Activated CD4-positive, alpha-beta T cell treated with anti-CD3 and anti-CD28 coated beads, Interleukin-2, amount 50 U/mL, for 48 hours (primary cell): ENCODE measurements around the gene MLLT10.

Experiments
- DNase-seq, 2 experiments: peaks; one replicate each; pipeline ENCODE4 v3.0.0-alpha.2; 2020

MLLT10 gene

DNA sequence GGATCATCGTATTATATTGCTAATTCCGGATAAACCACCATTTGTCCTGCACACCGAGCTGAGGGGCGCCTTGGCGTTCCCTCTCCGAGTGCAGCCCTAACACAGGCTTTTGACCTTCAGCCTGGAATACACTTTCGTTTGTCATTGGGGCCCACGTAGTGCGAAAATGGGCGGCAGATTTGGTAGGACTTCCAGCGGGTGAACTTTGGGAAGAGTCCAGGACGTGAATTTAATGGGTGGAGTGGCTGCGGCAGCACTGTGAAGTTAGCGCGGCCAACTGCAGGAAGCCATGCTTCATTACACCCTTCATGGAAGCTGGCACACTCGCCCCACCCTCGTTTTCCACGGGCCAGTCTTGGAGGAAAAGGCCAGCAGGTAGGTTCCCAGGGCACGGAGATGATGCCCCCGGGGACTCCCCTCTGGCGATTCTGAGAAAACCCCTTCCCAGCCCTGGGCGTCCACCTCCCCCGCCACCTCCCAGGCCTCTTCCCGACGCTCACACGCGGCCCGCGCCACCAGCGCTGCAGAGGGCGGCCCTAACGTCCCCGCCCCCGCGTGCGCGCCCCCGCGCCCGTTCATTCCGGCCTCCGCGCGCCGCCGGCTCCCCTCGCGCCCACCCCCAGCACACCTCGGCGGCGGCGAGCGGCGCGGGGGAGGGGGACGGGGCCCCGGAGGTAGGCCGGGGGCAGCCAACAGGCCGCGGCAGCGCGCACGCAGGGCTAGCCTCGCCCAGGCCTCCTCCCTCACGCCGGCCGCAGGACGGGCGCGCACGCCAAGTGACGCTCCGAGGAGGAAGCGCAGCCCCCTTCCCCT is at the start of gene MLLT10:
MLLT10 (plus strand) TSS at position 766 of the 813 bp plus-strand sequence. CDS start 413 bp downstream, outside the sequence.
- DNase-seq: peak; percentile 85 to 88

DNA sequence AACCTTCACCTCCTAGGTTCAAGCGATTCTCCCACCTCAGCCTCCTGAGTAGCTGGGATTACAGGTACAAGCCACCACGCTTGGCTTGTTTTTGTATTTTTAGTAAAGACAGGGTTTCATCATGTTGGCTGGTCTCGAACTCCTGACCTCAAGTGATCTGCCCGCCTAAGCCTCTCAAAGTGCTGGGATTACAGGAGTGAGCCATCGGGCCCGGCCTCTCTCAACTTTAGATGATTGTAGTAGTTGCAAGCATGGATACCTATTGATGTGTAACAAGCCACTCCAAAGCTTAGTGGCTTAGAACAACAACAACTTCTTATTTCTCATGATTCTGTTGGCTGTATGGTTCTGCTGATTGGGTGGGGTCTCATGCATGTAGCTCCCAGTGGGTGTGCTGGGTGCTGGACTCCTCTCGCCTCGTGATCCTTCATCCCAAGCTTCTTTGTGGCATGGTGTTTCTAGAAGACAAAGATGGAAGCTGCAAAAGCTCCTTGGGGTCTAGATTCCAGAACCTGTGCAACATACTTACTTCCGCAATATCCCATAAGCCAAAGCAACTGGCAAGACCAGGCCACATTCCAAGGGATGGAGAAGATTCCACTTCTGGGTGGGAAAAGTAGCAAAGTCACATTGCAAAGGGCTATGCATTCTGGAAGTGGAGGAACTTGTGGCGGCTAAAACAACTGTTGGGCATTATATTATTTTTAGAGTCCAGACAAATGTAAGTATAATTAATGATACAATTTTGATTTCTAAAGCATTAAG is 46.4 kb upstream of the MLLT10 start:
- no peak for DNase-seq

GRCh38 chr10:21488246-21488956 is 45.6 kb upstream of the MLLT10 start:
- no peak for DNase-seq

GRCh38 chr10:21488957-21489446 is 45.0 kb upstream of the MLLT10 start:
- DNase-seq: no peak

DNA sequence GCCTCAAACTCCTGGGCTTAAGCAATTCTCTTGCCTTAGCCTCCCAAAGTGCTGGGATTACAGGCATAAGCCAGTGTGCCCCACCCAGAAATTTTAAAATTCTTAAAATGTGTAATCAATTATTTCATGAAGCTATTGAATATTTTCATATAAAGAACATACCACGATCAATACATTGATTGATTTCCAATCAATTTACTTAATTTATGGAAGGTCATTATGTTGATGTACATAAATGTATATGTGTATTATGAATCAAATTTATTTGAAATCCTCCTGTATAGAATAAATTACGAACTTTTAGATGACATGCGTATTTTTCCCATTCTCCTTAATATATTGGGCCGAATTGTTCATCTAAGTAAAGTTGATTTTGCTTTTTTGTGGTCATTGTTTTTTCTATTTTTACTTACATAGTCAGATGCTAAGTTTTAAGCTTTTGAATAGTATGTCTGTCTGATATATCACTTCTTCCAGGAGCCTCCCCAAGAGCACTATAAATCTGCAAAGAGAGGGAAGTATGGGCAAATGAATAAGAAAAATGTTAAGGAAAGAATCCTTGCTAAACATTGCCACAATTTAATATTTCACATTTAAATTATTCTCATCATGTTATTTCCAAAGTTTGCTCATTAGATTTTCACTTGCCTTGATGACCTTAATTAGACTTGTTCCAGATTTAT is 43.9 kb upstream of the MLLT10 start:
- DNase-seq: no peak

- DNase-seq: no peak
These were observed 43.3 kb upstream of the MLLT10 start for GRCh38 chr10:21490711-21491105.

- no peak for DNase-seq
These were observed 41.6 kb upstream of the MLLT10 start for GRCh38 chr10:21492421-21492820.

GRCh38 chr10:21493784-21494183 is 40.2 kb upstream of the MLLT10 start:
- no peak for DNase-seq

- peak in 1 of 2 experiments; percentile 31 for DNase-seq
These were observed 39.6 kb upstream of the MLLT10 start for GRCh38 chr10:21494191-21495001.

DNA sequence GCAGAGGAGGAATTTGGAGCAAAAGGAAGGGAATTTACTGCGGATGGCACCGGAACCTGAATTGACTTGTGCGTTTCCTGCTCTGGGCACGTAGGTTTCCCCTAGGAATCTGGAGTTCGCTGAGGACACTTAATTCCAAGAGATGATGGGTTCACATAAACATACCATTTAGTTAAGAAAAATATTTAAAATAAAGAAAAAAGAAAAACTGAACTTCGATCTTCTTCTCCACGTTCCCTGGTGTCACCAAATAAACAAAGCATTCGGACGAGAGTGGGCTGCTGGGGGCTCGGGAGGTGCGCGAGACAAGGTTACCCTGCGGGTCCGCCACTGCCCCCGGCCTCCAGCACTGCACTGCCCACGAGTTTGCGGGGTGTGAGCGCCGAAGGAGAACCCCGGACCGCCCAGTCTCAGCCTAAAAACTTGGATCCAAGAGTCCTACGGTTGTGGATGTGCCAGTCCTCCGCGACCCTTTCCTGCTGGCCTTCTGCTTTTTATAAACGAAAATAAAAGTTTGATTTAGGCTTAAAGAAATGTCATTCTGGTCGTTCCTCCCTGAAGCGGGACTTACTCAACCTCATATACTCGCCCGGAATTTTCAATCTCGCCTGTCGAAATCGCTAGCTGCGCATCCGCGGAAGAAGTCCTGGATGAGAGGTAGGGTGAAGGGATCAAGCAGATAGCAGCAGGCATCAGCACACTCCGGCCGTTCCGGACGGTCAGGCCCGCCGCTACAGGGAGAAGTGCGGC is 38.9 kb upstream of the MLLT10 start:
- no peak for DNase-seq

- DNase-seq: peak; percentile 86 to 89
These were observed 38.2 kb upstream of the MLLT10 start for GRCh38 chr10:21495752-21496342.

- DNase-seq: peak; percentile 59 to 62
These were observed 37.5 kb upstream of the MLLT10 start for GRCh38 chr10:21496343-21497176.

GRCh38 chr10:21497177-21497807 is 36.7 kb upstream of the MLLT10 start:
- peak; percentile 43 to 56 for DNase-seq

- no peak for DNase-seq
These were observed 35.7 kb upstream of the MLLT10 start for GRCh38 chr10:21498377-21498776.

DNA sequence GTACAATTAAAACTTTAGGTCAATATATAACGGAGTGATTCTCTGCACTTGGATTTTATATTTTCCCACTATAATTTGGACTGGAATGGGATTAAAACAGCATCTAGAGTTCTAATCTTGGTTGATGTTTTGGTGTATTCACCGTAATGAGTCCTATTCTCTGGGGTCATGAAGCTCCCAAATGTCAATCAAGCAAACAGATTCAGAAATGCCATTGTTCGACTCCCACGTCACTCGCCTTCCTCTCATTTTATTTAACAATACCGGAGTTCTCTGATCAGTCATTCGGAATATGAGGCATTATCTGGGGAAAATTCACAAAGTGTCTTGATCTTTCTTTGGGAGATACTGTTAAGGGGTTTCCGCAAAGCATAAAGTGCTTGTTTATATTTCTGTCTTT is 35.0 kb upstream of the MLLT10 start:
- DNase-seq: no peak

DNA sequence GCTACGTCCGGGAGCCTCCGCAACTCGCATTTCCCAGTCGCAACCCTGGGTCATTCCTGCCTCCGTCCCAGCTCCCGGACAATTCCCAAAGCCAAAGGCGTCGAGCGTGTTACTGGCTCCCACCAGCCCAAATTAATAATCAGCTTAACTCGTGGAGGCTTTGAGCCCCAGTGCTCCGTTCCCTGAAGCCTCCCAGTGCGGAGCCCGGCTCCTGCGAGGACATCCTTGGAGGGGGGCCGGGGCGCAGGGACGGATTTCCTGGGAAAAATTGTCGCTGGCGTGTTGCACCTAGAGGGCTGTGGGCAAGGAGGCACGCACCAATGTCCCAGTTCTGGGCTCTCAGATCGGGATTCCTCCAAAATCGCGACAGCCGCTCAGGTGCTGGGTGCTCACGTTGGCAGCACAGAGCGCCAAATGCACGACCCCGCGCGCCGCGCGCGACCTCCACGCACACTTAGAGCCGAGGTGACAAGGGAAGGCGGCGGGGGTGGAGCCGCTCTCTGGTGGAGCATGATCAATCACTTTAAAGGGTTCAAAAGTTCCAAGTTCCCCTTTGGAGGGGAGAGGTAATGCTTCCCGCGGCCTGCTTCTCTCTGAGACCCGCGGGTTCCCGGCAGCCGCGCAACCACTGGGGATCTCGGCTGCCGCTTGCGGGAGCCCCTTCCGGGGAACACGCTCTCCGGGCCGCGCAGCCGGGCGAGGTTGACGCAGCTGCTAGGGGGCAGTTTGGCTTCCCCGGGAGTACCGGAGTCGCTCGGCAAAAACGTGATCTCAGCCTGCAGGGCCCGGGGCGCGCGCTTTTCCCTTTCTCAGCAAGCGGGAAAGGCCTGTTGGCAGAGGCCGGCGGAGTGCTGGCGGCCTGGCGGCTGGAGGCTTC is 34.1 kb upstream of the MLLT10 start:
- peak in 1 of 2 experiments; percentile 23 for DNase-seq

GRCh38 chr10:21500578-21500910 is 33.5 kb upstream of the MLLT10 start:
- DNase-seq: no peak

GRCh38 chr10:21501091-21501490 is 32.9 kb upstream of the MLLT10 start:
- no peak for DNase-seq
